NCI-H2029 (cell line): Measurements from ENCODE around the gene FTCD.
A peak's percentile ranks its signal among the peaks of the same experiment; 100 is the strongest.
"Not testable (repeated sequence)": the region's sequence is repeated elsewhere in the genome, so short reads cannot be mapped to it uniquely, and the experiment has no call there.

Experiments used
- DNase-seq: peaks from one replicate; lab custom pipeline; 2025; lab: John Stamatoyannopoulos, UW

Gene FTCD

DNA sequence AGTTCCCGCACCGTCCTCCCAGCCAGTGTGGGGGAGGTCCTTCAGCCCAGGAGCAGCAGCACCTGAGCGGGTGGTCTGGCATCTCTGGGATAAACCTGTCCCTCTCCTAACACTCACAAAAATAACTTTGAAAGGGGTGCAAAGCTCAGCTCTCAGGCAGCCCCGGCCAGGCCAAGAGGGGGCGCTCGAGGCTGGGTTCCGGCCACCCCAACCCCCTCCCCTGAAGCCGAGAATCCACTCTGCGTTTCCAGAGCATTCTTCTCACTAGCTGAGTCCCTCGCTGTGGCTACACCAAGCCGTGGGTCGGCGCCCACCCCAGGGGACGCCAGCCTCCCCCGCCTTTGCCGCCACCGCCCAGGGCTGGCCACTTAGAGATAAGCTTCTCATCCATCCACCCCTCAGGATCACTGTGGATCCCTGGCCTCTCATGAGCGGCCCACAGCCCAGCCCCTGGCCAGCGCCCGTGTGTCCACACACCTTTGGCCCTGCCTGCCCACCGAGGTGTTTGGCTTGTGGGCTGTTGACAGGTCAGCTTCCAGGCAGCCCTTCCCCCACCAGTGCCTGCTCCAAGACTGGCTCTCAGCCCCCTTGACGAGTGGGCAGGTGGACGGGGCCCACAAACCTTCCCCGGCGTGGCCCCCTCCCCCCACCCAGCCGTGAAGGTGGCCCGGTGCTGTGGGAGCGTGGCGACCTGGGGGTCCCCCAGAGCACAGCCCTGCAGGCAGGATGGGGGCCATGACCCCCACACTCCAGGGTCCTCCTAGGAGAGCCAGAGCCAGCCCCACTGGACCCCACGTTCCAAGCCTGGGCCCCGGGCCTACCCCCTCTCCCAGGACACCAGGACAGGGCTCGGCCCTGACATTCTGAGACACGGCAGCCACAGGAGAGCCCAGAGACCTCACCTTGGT, 1.9 kb downstream of the FTCD start:
- peak; percentile 31 for DNase-seq

DNA sequence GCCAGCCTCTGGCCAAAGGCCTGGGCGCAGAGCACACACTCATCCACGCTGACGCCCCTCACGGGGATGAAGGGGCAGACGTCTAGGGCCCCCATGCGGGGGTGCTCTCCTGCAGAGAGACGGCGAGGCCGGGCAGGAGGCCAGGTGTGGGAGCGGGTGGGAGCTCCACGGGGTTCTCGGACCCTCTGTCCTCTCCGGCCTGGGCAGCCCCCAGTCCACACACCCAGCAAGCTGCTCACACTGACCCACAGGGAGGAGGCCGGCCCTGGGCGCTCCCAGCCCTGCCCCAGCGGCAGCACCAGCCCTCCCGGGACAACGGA, 2.5 kb downstream of the FTCD start:
- DNase-seq: no peak

DNA sequence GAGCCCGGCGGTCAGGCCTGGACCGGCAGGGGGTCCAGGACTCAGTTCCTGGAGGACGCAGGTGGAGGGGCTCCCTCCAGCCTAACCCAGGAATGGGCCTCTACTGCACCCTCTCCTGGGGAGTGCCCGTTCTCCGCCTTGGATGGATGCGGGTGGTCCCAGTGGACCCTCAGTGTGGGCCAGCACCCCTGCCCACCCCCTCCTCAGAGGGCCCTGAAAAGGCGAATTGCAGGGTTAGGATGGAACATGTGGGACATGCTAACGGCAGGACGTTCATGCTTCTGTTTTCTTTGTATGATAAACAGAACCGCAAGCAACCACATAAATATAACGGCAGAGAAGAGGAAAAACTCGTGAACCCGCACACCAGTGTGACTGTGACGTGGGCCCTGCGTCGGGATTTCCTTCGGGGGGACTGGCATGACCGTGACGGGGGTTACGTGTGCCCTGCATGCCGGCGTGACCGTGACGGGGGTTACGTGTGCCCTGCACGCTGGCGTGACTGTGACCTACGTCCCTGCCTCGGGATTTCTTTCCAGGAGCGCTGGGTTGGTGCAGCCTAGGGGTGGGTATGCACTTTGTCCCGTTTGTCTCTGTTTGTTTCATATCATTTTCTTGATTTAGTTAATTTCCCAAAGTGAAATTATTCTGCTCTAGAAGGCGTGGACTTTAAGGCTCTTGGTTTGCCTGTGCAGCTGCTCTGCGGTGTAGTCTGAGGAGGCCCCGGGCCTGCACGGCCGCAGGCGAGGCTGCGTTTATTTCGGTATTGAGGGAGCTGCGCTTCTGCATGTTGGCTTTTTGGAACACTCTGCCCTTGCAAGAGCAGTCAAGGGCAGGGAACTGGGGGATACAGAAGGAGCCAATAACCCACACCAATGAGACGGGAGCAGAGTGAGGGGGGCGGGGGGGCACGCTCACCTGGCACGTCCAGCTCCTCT, 3.1 kb downstream of the FTCD start:
- no peak for DNase-seq

DNA sequence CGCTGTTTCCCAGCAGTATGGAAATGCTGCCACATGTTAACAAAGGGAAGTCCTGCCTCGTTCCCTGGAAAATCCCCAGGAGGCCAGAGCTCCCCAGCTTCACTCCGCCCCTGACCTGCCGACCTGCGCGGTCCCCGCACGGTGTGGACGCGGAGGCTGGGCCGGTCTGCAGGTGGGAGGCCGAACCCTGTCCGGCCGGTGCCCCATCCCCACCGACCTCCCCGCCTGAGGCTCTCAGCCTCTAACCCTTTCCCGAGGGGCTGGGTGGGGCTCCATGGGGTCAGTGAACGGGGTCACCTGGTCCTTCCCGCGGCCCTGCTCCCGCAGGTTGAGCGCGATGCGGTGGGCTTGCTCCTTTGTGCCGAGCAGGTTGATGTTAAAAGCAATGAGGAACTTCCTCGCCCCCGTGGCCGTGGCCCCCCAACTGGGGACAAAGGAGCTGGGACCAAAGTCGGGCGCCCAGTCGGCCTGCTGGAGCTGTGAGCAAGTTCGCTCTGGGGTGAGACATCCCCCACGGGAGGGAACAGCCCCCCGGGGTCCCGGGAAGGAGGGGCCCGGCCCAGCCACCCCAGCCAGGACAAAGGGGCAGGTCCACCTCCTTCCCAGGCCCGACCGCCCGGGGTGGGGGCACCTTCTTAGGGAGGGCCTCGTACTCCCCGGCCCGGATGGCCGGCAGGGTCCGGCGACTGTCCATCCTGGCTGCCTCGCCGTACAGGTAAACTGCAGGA, 4.0 kb downstream of the FTCD start:
- DNase-seq: no peak

DNA sequence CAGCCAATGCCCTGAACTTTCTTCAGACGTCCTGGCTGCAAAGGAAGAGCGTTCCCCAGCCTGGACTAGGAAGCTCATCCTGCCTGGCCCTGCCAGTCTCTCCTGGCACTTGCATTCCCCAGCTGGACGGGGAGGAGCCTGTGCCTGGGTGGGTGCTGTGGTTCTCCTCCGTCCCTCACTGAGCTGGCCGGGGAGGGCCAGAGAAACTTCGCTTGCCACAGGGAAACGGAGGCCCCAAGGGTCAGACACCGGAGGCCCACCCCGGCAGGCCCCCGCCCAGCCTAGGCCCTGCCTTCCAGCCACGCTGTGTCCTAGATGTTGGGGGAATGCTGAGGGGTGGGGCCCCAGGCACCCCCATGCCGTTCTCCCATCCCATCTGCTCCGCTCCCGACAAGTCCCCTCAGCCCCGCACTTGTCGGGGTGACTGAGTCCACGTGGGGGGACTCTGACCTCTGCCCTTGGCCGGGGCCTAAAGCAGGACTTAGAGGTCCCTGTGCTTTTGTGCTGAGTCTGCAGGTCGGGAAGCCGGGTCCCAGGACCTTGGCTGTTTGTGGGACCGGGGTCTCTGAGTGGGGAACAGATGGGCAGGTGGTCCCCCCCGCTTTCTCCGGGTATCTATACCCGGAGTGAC, 4.8 kb downstream of the FTCD start:
- DNase-seq: no peak

DNA sequence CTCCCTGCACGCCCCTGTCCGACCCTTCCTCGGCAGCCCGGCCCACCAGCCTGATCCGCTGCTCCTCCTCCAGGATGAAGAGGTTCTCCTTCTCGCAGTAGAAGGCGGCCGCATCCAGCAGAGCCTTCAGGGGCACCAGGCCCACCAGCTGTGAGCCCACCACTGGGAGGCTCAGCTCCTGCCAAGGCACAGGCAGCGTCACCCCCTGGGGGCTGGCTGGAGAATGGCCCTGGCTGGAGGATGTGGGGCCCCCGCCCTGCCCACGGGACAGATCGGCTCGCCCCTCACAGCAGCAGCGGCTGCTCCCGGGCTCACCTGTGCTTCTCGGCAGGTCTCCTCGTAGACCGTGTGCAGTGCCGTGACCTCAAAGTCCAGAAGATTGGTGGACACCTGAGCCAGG, 5.3 kb downstream of the FTCD start:
- DNase-seq: no peak

DNA sequence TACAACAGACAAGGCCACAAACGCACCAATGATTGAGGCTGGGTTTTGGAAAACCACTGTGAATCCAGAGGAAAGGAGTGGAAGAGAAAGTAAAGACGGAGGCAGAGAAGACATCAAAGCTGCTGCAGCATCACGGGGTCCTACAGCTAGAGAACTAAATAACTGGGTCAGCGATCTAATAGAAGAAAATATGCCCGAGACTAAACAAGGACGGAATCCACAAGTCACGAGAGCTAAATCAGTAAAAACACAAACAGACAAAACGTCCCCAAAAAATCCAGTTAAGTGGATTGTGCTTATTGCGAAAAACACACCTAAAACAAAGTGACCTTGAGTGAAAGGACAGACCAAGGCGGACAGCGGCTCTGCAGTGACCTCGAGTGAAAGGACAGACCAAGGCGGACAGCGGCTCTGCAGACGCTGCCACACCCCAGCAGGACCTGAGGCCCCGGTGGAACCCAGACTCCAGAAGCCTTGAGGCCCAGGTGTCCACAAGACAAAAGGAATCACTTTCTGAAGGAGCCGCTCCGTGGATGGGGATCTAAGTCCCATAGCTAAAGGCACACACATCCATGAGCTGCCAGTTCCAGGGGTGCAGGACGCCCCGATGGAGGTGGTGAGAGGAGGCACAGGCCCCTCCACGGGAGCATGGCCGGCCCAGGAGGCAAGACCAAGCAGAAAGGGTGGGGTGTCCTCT, 6.0 kb downstream of the FTCD start:
- no peak for DNase-seq

DNA sequence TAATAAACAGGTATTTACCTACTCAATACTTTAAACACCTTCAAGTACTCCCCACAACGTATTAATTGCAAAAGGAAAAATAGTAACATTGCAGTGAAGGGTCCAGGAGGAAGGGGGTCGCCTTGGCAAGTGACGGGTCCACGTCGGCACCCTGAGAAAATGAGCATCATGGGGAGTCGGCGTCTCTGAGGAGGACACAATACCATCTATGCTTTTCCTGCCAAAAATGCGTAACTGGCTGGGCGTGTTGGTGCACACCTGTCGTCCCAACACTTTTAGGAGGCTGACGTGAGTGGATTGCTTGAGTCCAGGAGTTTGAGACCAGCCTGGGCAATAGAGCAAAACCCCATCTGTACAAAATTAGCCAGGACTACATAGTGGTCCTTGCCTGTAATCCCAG, 7.3 kb downstream of the FTCD start:
- DNase-seq: no peak

DNA sequence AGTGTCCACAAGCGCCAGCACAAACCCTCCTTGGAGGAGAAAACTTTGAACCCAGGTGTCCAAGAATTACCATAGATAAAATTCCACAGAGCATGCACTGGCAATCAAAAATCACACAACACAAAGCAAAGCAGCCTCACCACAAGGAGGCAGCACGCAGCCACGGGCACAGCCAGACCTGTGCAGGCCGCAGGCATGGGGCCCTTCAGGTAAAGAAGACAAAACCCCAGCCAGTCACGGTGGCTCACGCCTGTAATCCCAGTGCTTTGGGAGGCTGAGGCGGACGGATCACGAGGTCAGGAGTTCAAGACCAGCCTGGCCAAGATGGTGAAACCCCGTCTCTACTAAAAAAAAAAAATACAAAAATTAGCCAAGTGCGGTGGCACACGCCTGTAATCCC, 8.0 kb downstream of the FTCD start:
- DNase-seq: peak; percentile 31

DNA sequence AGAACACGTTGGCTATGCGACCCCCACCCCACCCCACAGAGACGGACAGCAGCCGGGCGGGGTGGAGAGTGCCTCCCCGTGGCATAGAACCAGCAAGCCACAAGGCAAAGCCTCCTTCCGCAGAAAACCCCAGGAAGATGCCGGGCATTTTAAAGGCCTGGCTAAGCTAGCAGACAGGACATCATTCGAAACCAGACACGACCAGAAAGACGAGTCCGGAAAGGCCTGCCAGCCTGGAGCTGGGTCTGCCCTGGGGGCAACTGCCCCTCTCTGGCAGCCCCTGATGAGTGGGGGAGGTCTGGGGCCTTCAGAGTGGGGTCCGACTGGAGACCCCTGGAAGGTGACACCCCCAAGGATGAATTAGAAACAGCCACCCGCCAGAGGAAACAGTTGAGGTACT, 8.5 kb downstream of the FTCD start:
- DNase-seq: no peak

DNA sequence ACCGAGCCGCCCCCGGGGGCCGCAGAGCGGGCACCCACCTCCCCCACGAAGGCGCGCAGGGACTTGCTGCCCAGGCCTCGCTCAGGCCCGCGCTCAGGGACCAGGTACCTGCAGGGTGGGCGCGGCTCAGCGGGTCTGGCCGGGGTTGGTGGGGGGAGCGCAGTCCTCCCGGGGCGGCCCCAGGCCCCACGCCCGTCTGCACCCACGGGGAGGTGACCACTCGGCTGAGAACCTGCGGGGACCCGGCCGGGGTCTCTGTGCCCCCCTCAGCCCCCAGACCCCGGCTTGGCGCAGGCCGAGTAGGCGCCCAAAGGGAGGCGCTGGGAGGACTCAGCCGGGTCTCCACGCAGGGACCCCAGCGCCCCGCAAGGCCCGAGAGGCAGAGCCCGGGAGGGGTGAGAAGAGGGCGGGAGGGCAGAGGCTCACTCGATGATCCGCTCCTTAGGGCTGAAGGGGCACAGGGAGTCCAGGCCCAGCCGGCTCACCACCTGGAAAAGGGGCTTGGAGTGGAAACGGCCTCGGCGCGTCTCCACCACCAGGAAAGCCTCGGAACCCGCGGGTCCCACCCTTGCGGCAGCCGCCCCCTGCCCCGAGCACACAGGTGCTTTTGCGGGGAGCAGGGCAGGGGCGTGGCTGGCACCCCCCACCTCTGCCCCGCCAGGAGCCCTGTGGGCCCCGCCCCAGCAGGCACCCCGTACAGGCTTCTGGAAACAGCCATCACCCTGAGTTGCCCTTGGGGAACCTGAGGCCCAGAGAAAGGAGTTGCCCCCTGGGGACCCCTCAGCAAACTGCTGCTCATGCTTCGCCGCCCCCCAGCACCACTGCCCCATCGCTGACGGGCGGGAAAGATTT, 9.3 kb downstream of the FTCD start:
- DNase-seq: no peak

DNA sequence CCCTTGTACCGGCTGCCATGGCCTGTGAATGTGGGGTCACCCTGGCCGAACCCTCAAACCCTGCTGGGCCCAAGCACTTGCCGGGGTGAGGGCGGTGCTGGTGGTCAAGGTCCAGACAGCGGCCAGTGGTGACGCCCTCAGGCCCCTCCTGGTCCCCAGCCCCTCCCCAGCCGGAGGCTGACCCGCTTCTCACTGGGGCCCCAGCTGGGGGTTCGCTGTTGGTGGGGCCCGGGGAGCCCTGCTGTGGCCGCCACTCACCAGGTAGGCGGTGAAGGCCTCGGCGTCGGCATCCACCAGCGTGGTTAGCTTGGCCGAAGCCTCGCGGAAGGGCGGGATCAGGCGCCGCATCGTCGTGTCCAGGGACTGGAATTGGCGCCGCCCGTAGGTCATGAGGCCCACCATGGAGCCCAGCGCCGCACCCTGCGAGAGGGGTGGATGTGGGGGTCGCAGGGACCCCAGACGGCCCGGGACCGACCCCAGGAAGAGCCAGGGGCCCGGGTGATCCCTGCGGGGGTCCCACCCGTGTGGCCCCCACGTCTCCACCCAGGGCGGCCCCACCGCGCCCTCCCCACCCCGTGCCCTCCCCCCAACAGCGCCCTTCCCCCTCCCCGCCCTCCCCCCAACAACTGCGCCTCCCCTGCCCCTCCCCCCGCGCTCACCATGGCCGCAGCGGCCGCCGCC, 10.1 kb downstream of the FTCD start:
- DNase-seq: no peak

DNA sequence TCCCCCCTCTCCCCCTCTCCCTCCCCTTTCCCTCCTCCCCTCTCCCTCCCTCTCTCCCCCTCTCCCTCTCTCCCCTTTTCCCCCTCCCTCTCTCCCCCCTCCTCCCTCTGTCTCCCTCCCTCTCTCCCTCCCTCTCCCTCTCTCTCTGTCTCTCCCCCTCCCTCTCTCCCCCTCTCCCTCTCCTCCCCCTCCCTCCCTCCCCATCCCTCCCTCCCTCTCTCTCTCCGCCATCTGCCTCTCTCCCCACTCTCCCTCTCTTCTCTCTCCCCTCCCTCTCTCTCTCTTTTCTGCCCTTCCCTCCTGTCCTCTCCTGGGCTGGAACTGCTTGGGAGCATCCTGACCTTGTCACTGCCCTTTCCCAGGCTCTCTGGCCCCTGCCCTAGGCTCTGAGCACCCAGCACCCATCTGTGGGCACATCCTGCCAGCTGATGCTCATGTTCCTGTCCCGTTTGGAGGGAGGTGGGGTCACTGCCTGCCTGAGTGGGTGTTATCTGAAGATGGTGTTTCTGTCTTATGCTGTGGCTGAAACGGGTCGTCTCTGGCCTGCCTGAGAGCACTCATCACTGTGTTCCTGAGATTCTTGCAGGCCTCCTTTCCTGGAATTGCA, 10.8 kb downstream of the FTCD start:
- no peak for DNase-seq

DNA sequence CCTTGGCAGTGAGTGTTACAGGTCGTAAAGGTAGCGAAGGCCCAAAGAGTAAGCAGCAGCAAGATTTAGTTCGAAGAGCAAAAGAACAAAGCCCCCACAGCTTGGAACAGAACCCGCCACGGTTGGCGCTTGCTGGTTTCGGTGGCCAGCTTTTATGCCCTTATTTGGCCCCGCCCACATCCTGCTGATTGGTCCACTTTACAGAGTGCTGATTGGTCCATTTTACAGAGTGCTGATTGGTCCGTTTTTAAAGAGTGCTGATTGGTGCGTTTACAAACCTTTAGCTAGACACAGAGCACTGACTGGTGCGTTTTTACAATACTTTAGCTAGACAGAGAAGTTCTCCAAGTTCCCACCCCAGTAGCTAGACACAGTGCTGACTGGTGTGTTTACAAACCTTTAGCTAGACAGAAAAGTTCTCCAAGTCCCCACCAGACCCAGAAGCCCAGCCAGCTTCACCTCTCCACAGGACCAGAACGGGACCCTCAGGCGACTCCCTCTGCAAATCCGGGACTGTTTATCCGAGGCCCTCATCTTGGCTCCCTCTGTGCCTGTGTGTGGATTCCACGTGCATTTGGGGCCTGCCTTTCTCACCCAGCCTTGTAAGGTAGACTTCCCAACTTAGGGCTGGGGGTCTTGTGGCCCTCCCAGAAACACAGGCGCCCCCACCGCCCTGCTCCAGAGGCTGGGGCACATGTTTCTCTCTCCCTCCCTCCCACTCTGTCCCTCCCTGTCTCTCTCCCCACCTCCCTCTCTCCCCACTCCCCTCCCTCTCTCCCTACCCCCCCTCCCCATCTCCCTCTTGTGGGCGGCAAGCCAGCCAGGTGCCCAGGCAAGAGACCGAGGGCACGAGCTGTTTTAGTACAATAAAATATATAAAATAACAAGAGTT, 12.6 kb downstream of the FTCD start:
- DNase-seq: no peak

DNA sequence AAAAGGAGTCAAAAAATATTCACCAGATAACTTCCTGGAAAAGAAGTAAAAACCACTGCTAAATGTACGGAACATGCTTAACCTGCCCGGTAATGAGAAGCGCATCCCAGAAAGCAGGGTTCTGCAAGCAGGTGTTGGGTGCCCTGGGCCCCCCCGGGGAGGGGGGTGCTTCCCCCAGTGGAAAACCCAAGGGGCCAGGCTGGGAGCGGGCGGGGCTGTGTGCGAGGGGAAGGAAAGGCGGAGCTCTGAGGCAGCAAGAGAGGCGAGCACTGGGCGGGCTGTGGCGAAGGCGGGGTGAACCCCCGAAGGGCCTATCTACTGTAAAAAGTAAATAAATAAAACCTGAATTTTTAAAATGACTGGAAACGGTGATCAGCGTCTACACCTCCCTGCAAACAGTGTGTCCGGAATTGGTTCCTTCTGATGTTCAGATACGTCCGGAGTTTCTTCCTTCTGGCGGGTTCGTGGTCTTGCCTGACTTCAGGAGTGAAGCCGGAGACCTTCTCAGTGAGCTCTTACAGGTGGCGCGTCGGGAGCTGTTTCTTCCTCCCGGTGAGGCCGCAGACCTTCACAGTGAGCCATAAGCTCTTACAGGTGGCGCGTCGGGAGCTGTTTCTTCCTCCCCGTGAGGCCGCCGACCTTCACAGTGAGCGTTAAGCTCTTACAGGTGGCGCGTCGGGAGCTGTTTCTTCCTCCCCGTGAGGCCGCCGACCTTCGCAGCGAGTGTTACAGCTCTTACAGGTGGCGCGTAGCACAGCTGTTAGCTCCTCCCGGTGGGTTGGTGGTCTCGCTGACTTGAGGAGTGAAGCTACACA, 13.4 kb downstream of the FTCD start:
- no peak for DNase-seq

DNA sequence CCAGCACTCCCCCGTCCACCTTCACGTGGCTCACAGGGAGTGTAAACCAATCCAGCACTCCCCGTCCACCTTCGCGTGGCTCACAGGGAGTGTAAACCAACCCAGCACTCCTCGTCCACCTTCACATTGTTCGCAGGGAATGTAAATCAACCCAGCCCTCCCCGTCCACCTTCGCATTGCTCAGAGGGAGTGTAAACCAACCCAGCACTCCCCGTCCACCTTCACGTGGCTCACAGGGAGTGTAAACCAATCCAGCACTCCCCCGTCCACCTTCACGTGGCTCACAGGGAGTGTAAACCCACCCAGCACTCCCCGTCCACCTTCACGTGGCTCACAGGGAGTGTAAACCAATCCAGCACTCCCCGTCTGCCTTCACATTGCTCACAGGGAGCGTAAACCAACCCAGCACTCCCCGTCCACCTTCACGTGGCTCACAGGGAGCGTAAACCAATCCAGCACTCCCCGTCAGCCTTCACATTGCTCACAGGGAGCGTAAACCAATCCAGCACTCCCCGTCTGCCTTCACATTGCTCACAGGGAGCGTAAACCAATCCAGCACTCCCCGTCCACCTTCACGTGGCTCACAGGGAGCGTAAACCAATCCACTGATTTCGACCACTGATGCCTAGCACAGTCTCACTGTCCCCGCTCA, 14.9 kb downstream of the FTCD start:
- not testable (repeated sequence) for DNase-seq

DNA sequence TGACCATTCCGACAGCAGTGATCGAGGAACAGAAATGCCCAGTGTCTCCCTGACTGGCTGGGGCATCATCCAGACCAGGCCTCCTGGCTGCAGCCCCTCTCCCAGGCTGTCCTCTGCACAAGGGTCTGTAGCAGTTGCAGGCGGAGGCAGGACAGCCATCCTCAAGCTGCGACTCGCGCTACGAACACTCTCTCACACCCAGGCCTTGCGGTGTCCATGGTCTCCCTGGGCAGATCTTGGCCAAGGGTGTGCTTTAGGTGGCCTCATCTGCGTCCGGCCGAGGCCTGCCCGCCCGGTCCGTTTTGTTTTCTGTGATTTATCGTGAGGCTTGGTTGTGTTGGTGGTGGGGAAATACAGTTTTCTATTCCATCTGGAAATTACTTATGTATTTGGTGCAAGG, 15.7 kb downstream of the FTCD start:
- DNase-seq: no peak
